NK-92 treated with Interleukin-12 subunit alpha and Interleukin-12 subunit beta, amount 100 ng/mL, for 24 hours (cell line): ENCODE results near the gene AAMP.

ENCODE experiments used
- DNase-seq: peaks from one replicate; lab custom pipeline; 2025; lab: John Stamatoyannopoulos, UW

Gene AAMP

GRCh38 chr2:218221000-218221399 lies 48.9 kb downstream of the AAMP start:
- no peak for DNase-seq

DNA sequence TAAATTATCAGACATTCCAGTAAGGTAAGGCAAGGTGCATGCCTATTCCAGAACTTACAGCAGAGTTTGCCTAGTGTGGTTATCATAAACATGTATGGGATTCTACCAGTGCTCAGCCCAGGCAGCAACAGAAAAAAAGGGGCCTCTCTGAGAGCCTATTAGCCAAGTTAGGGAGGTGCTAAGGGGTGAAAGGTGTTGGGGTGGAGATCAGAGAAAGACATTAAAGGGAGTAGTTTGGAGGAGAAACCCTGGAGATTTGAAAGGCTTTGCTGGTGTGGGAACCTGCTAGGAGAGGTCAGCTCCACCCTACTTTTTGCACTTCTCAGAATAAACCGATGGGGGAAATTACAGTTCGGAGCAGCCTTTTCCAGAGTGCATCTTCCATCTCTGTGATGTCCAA lies 50.0 kb downstream of the AAMP start:
- no peak for DNase-seq

DNA sequence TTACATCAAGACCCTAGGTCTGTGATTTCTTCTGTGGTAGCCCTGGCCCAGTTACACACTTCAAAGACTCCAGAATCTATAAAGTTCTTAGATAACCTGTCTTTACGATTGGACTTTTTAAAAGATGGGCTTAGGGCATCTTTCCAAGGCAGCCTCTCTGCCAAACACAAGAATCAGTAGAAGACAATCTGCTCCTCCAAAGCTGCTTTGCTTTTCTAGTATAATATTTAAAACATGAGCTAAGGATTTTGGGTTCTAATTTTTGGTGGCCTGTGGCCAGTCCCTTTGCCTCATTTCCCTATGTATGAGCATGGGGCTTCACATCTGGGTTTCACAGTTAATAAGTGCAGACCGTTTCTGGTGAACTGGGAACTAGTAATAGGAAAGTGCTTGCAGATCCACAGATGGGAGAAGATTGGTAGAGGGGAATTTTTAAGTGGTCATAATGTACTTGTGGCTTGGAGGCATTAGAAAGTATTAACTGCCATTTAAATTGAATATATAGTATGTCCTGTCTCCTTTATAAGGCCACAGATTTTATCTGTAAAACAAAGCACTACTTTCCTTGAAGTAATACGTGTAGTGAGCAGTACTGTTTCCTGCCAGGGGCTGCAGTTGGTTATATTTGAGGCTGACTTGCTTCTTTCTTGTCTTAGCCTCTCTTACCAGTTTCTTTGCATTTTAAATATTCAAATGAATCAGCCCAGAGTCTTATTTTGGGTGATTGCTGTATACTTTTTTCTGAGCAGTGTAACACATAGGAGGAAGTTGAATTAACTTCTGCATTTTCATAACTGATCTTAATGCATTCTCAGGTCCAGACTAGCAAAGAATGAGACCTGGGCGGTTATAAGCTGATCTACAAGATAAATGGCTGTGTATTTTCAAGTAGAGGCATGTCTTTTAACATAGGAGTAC lies 51.4 kb downstream of the AAMP start:
- DNase-seq: no peak

DNA sequence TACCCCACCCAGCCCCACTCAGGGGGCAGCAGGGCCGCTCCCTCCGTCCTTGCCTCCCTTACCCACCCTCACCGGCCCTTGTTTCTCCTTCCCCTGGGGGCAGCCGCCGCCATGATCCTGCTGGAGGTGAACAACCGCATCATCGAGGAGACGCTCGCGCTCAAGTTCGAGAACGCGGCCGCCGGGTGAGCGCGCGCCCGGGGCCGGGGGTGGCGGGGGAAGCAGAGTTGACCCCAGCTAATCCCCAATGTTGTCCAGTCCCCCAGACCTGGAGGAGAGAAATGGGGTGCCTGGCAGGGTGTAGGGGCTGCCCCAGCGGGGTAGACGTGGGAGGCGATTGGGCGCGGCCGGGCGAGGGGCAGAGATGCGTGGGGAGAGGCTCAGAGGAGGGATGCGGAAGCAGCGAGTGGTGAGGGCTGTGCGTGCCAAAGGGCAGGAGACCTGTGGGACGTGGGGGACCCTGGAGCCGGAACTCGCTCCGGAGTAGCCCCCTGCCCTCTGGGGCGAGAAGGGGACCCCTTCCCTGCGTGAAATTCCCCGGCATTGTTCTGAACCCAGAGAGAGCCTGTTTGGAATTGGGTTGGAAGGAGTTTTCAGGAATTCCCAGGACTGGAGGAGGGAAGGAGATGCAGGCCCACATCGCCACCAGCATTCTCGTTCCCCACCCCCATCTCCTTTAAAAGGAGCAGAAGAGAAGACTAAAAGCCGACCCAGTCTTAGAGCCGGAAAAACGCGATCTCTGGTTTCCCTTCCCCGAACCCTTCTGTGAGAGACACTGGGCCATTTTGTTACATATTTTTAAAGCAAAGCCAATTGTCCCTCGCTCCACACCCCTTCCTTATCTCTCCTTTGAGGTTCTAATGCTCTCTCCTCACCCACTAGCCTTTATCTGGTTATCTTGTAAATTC lies 52.3 kb downstream of the AAMP start:
- peak; percentile 62 for DNase-seq

DNA sequence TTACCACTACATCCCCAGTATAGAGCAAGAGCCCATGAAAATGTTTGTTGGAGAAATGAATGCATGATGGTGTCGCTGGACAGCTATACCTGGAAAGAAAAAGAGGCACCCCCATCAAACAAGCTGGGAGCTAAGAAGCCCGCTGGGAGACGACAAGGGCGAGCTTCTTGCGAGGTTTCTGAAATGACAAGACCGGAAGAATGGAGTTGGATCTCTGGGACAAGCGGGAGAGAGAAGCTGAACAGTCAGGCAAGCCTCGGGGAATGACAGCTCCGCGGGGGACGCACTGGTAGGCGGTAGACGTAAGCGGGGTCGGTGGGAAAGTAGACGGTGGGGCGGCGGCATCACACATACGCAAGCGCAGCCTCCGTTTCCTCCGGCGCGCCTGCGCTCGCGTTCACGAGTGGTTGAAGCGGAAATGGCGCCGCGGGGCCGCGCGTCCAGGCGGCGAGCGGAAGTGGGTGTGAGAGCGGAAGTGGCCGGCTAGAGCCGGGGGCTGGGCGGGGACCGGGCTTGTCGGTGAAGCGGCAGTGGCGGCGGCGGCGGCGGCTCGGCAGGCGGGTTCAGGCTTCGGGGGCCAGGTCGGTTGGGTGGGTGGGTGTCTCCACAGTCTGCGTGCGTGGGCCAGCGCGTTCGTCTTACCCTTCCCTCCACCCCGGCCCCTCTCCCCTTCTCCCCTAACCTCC lies 53.1 kb downstream of the AAMP start, which contains the start of gene ARPC2:
Gene ARPC2 (plus strand): TSS at position 516 of the 686 bp plus-strand sequence. CDS start 282 bp downstream, outside the sequence.
- peak; percentile 89 for DNase-seq

DNA sequence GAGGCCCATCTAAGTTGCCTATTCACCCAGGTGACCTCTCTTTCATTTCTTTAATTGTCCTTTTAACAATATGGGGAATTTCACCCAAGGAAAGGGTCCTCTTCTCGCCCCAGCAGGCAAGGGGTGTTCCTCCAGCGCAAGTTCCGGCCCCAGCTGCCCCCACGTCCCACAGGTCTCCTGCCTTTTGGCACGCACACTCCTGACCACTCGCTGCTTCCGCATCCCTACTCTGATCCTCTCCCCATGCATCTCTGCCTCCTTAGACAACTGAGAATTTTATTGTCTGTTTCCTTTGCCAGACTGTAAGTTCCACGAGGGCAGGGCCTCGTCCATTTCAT lies 53.6 kb downstream of the AAMP start:
- no peak for DNase-seq
